HepG2 (cell line): ENCODE data around the gene FMNL2. TPM values are rescaled to one million over a fixed set of nuclear protein-coding genes. Genes with fewer than 3 reads are reported as not detected.
A peak's percentile ranks its signal among the peaks of the same experiment; 100 is the strongest.

Source experiments
- AGO1 ChIP-seq: fragments of 200-400 bp; formaldehyde crosslinking; IDR thresholded peaks from 2 replicates; pipeline ENCODE4 v1.6.1; 2017; ENCODE audit warnings: mild to moderate bottlenecking, low read depth, low read length, moderate library complexity; ENCODE audit not compliant: poor library complexity, severe bottlenecking
- CBX1 ChIP-seq: IDR thresholded peaks from one replicate; pipeline ENCODE4 v1.6.1; 2016; ENCODE audit warnings: antibody characterized with exemption, low read depth
- DDIT3 ChIP-seq: sonication (generic); formaldehyde crosslinking; IDR thresholded peaks from 2 replicates; pipeline ENCODE4 v1.4.0; 2020; ENCODE audit warnings: mild to moderate bottlenecking, missing genetic modification reagents
- DPF2 ChIP-seq: sonication (generic); formaldehyde crosslinking; IDR thresholded peaks from 2 replicates; pipeline ENCODE4 v1.4.0; 2020; ENCODE audit warnings: mild to moderate bottlenecking, low read depth, missing genetic modification reagents, borderline replicate concordance
- FOXC1 ChIP-seq: sonication (generic); formaldehyde crosslinking; IDR thresholded peaks from 2 replicates; pipeline ENCODE4 v1.8.0; 2022; ENCODE audit warnings: mild to moderate bottlenecking, missing genetic modification reagents, borderline replicate concordance
- KDM4B ChIP-seq: sonication (generic); formaldehyde crosslinking; IDR thresholded peaks from 2 replicates; pipeline ENCODE4 v1.4.0; 2020; ENCODE audit warnings: missing genetic modification reagents
- NCOA5 ChIP-seq: sonication (generic); formaldehyde crosslinking; IDR thresholded peaks from 2 replicates; pipeline ENCODE4 v1.4.0; 2020; ENCODE audit warnings: missing genetic modification reagents
- RFX1 ChIP-seq: fragments of 450-650 bp; IDR thresholded peaks from 2 replicates; pipeline ENCODE4 v1.6.1; 2017
- TRIM24 ChIP-seq: sonication (generic); formaldehyde crosslinking; IDR thresholded peaks from 2 replicates; pipeline ENCODE4 v1.8.0; 2022; ENCODE audit warnings: mild to moderate bottlenecking, missing genetic modification reagents
- ZBTB38 ChIP-seq: sonication (generic); formaldehyde crosslinking; IDR thresholded peaks from 2 replicates; pipeline ENCODE4 v1.5.1; 2020; ENCODE audit warnings: mild to moderate bottlenecking, missing genetic modification reagents
- ZBTB8A ChIP-seq: sonication (generic); formaldehyde crosslinking; IDR thresholded peaks from 2 replicates; pipeline ENCODE4 v1.4.0; 2020; ENCODE audit warnings: mild to moderate bottlenecking, low read depth, missing genetic modification reagents, borderline replicate concordance
- ZEB1 ChIP-seq: IDR thresholded peaks from 2 replicates; pipeline ENCODE4 v1.6.1; 2012; ENCODE audit warnings: mild to moderate bottlenecking, low read depth, inconsistent platforms; ENCODE audit not compliant: insufficient replicate concordance
- ZFX ChIP-seq: sonication (generic); formaldehyde crosslinking; IDR thresholded peaks from 2 replicates; pipeline ENCODE4 v1.4.0; 2020; ENCODE audit warnings: mild to moderate bottlenecking, low read depth, missing genetic modification reagents, moderate library complexity
- ZNF326 ChIP-seq: sonication (generic); formaldehyde crosslinking; IDR thresholded peaks from 2 replicates; pipeline ENCODE4 v1.4.0; 2020; ENCODE audit warnings: missing genetic modification reagents, borderline replicate concordance
- ZNF382 ChIP-seq: sonication (generic); formaldehyde crosslinking; IDR thresholded peaks from 2 replicates; pipeline ENCODE4 v1.5.0; 2020; ENCODE audit warnings: missing genetic modification reagents, mild to moderate bottlenecking, borderline replicate concordance
- ZNF512 ChIP-seq: sonication (generic); formaldehyde crosslinking; IDR thresholded peaks from 2 replicates; pipeline ENCODE4 v1.4.0; 2020; ENCODE audit warnings: mild to moderate bottlenecking, missing genetic modification reagents
- ZXDC ChIP-seq: sonication (generic); formaldehyde crosslinking; IDR thresholded peaks from 2 replicates; pipeline ENCODE4 v1.5.0; 2020; ENCODE audit warnings: mild to moderate bottlenecking, missing genetic modification reagents
- polyA plus RNA-seq, 8 experiments: library from polyadenylated mRNA; depleted of rRNA in 3 of 8; stranded (reverse) in 7 of 8; unstranded in 1 of 8; fragments of >200 nt; fragmentation: Illumina TruSeq in 4 of 8; extraction: Trizol in 4 of 8; gene quantifications; 2 replicates each; pipeline versions ENCODE4 v1.2.1 to v1.2.3, GENCODE V29; 2011 to 2016; ENCODE audit warnings: low read depth in 4 of 8, missing spikeins in 1 of 8, mixed read lengths in 1 of 8; ENCODE audit not compliant: insufficient read depth in 1 of 8
- total RNA-seq, 5 experiments: library from RNA; depleted of rRNA; stranded (reverse); fragments of >200 nt; fragmentation: Illumina TruSeq; extraction: Trizol; gene quantifications; 2 replicates each; pipeline ENCODE4 v1.2.3, GENCODE V29; 2016; ENCODE audit warnings: low read depth in 1 of 5

The FMNL2 gene
- total and polyA plus RNA-seq, 2 of the 13 experiments (the other 11 are each of a cell fraction or from before 2014, with no cell fraction given): 66.5 to 67.7 TPM

GRCh38 chr2:152335016-152335725 is at the start of gene FMNL2 (continued):
- peak; percentile 72; the same call in 1 of the 2 replicates for TF ChIP-seq ZXDC (CRISPR knock-in tag)
- TF ChIP-seq ZBTB8A (CRISPR knock-in tag): peak; percentile 88; the same call in 1 of the 2 replicates
- 0 out of 2 replicates have a peak, but pooled peaks have one; percentile 36 for TF ChIP-seq DDIT3 (CRISPR knock-in tag)
- no peak for TF ChIP-seq RFX1
- no peak for TF ChIP-seq TRIM24 (CRISPR knock-in tag)
- no peak for TF ChIP-seq ZNF382 (CRISPR knock-in tag)
- TF ChIP-seq NCOA5 (CRISPR knock-in tag): no peak
- no peak for TF ChIP-seq ZNF326 (CRISPR knock-in tag)
- peak; percentile 89 for TF ChIP-seq CBX1
- no peak for TF ChIP-seq ZNF512 (CRISPR knock-in tag)
- peak; percentile 87 for TF ChIP-seq ZBTB38 (CRISPR knock-in tag)
- TF ChIP-seq DPF2 (CRISPR knock-in tag): 0 out of 2 replicates have a peak, but pooled peaks have one; percentile 9
- no peak for TF ChIP-seq AGO1
- TF ChIP-seq KDM4B (CRISPR knock-in tag): peak; percentile 79
- TF ChIP-seq ZEB1: peak; percentile 54
- TF ChIP-seq ZFX (CRISPR knock-in tag): peak; percentile 94
- peak; percentile 98 for TF ChIP-seq FOXC1 (CRISPR knock-in tag)
